Measurements from ENCODE around the gene TRIM26.

GRCh38 chr6:30206799-30207618, 6.2 kb downstream of the TRIM26 start:
- TF ChIP-seq CTCF (IDR thresholded peaks at IDR 0.05; ENCODE audit: poor library complexity) (no peak), EZH2phosphoT487 (IDR thresholded peaks at IDR 0.05; ENCODE audit: low read depth, severe bottlenecking, unreplicated experiment) (no peak), EZH2 (IDR thresholded peaks at IDR 0.05; ENCODE audit: borderline replicate concordance) (no peak)
